ENCODE measurements around the gene PTN. TPM values are rescaled to one million over a fixed set of nuclear protein-coding genes. Genes with fewer than 3 reads are reported as not detected.

The PTN gene
- total and polyA plus RNA-seq, 2 donors = 19.3 to 20.6 TPM

GRCh38 chr7:137305901-137306621 is 37.5 kb downstream of the PTN start:
- 87% methylated on average over 6 of the region's 6 CpGs for WGBS
- H3K36me3 ChIP-seq (ENCODE audit: control insufficient read depth in 2 of 2, insufficient read depth in 2 of 2, low read length in 1 of 2) = no peaks in the 10 kb centered on the region
- H3K4me3 ChIP-seq (ENCODE audit: low read length in 2 of 2) = no peak overlapping the region
- no peaks in the 10 kb centered on the region for H3K9me3 ChIP-seq (ENCODE audit: control insufficient read depth in 2 of 2, insufficient read depth in 1 of 2, low read length in 1 of 2)
- H3K27ac ChIP-seq (ENCODE audit: low read depth in 1 of 2, low read length in 1 of 2) = no peak overlapping the region
- H3K4me1 ChIP-seq (ENCODE audit: control insufficient read depth in 2 of 2, insufficient read depth in 2 of 2, low read length in 2 of 2) = no peaks in the 10 kb centered on the region
- H3K27me3 ChIP-seq (ENCODE audit: control insufficient read depth in 2 of 2, insufficient read depth in 1 of 2, low read length in 1 of 2) = no peaks in the 10 kb centered on the region
- DNase-seq (ENCODE audit: low read depth in 6 of 9, low spot score in 9 of 9) = no peak

- DNase-seq (ENCODE audit: low read depth in 6 of 9, low spot score in 9 of 9) = no peak
- Histone ChIP-seq H3K4me3 (ENCODE audit: low read length in 2 of 2) (no peak overlapping the region), H3K9me3 (ENCODE audit: control insufficient read depth in 2 of 2, insufficient read depth in 1 of 2, low read length in 1 of 2) (no peaks in the 10 kb centered on the region), H3K27me3 (ENCODE audit: control insufficient read depth in 2 of 2, insufficient read depth in 1 of 2, low read length in 1 of 2) (no peaks in the 10 kb centered on the region), H3K36me3 (ENCODE audit: control insufficient read depth in 2 of 2, insufficient read depth in 2 of 2, low read length in 1 of 2) (no peaks in the 10 kb centered on the region), H3K27ac (ENCODE audit: low read depth in 1 of 2, low read length in 1 of 2) (no peak overlapping the region), H3K4me1 (ENCODE audit: control insufficient read depth in 2 of 2, insufficient read depth in 2 of 2, low read length in 2 of 2) (no peaks in the 10 kb centered on the region)
- WGBS = 93% methylated on average over 9 of the region's 9 CpGs
Observed at GRCh38 chr7:137304624-137305235, 38.8 kb downstream of the PTN start.

- Histone ChIP-seq H3K4me1 (ENCODE audit: control insufficient read depth in 2 of 2, insufficient read depth in 2 of 2, low read length in 2 of 2) (no peaks in the 10 kb centered on the region), H3K27ac (ENCODE audit: low read depth in 1 of 2, low read length in 1 of 2) (no peak overlapping the region), H3K4me3 (ENCODE audit: low read length in 2 of 2) (no peak overlapping the region), H3K27me3 (ENCODE audit: control insufficient read depth in 2 of 2, insufficient read depth in 1 of 2, low read length in 1 of 2) (no peaks in the 10 kb centered on the region), H3K9me3 (ENCODE audit: control insufficient read depth in 2 of 2, insufficient read depth in 1 of 2, low read length in 1 of 2) (no peaks in the 10 kb centered on the region), H3K36me3 (ENCODE audit: control insufficient read depth in 2 of 2, insufficient read depth in 2 of 2, low read length in 1 of 2) (no peaks in the 10 kb centered on the region)
- 97% methylated on average over 1 of the region's 1 CpG for WGBS
- no peak for DNase-seq (ENCODE audit: low read depth in 6 of 9, low spot score in 9 of 9)
Observed at GRCh38 chr7:137304165-137304564, 39.4 kb downstream of the PTN start.

GRCh38 chr7:137302081-137302480 is 41.5 kb downstream of the PTN start:
- no peaks in the 10 kb centered on the region for H3K4me1 ChIP-seq (ENCODE audit: control insufficient read depth in 2 of 2, insufficient read depth in 2 of 2, low read length in 2 of 2)
- H3K36me3 ChIP-seq (ENCODE audit: control insufficient read depth in 2 of 2, insufficient read depth in 2 of 2, low read length in 1 of 2) = no peaks in the 10 kb centered on the region
- H3K27ac ChIP-seq (ENCODE audit: low read depth in 1 of 2, low read length in 1 of 2) = no peak overlapping the region
- peak in 1 of 9 donors; percentile 1 for DNase-seq (ENCODE audit: low read depth in 6 of 9, low spot score in 9 of 9)
- 87% methylated on average over 2 of the region's 2 CpGs for WGBS
- H3K9me3 ChIP-seq (ENCODE audit: control insufficient read depth in 2 of 2, insufficient read depth in 1 of 2, low read length in 1 of 2) = no peaks in the 10 kb centered on the region
- no peaks in the 10 kb centered on the region for H3K27me3 ChIP-seq (ENCODE audit: control insufficient read depth in 2 of 2, insufficient read depth in 1 of 2, low read length in 1 of 2)
- H3K4me3 ChIP-seq (ENCODE audit: low read length in 2 of 2) = no peak overlapping the region

- 91% methylated on average over 1 of the region's 1 CpG for WGBS
- Histone ChIP-seq H3K27ac (ENCODE audit: low read depth in 1 of 2, low read length in 1 of 2) (no peak overlapping the region), H3K36me3 (ENCODE audit: control insufficient read depth in 2 of 2, insufficient read depth in 2 of 2, low read length in 1 of 2) (no peaks in the 10 kb centered on the region), H3K4me3 (ENCODE audit: low read length in 2 of 2) (no peak overlapping the region), H3K9me3 (ENCODE audit: control insufficient read depth in 2 of 2, insufficient read depth in 1 of 2, low read length in 1 of 2) (no peaks in the 10 kb centered on the region), H3K27me3 (ENCODE audit: control insufficient read depth in 2 of 2, insufficient read depth in 1 of 2, low read length in 1 of 2) (no peaks in the 10 kb centered on the region), H3K4me1 (ENCODE audit: control insufficient read depth in 2 of 2, insufficient read depth in 2 of 2, low read length in 2 of 2) (no peaks in the 10 kb centered on the region)
- DNase-seq (ENCODE audit: low read depth in 6 of 9, low spot score in 9 of 9) = no peak
Observed at GRCh38 chr7:137298464-137298794, 45.1 kb downstream of the PTN start.

- no peak for DNase-seq (ENCODE audit: low read depth in 6 of 9, low spot score in 9 of 9)
- Histone ChIP-seq H3K27ac (ENCODE audit: low read depth in 1 of 2, low read length in 1 of 2) (no peak overlapping the region), H3K4me1 (ENCODE audit: control insufficient read depth in 2 of 2, insufficient read depth in 2 of 2, low read length in 2 of 2) (no peaks in the 10 kb centered on the region), H3K36me3 (ENCODE audit: control insufficient read depth in 2 of 2, insufficient read depth in 2 of 2, low read length in 1 of 2) (no peaks in the 10 kb centered on the region), H3K27me3 (ENCODE audit: control insufficient read depth in 2 of 2, insufficient read depth in 1 of 2, low read length in 1 of 2) (no peaks in the 10 kb centered on the region), H3K9me3 (ENCODE audit: control insufficient read depth in 2 of 2, insufficient read depth in 1 of 2, low read length in 1 of 2) (no peaks in the 10 kb centered on the region), H3K4me3 (ENCODE audit: low read length in 2 of 2) (no peak overlapping the region)
- 82% methylated on average over 9 of the region's 9 CpGs for WGBS
Observed at GRCh38 chr7:137297551-137298463, 45.7 kb downstream of the PTN start.

- 82% methylated on average over 2 of the region's 2 CpGs for WGBS
- DNase-seq (ENCODE audit: low read depth in 6 of 9, low spot score in 9 of 9) = no peak
- H3K4me1 ChIP-seq (ENCODE audit: control insufficient read depth in 2 of 2, insufficient read depth in 2 of 2, low read length in 2 of 2) = no peaks in the 10 kb centered on the region
Observed at GRCh38 chr7:137296576-137296975, 47.0 kb downstream of the PTN start.

GRCh38 chr7:137295739-137296324 is 47.7 kb downstream of the PTN start:
- H3K9me3 ChIP-seq (ENCODE audit: control insufficient read depth in 2 of 2, insufficient read depth in 1 of 2, low read length in 1 of 2) = no peaks in the 10 kb centered on the region
- no peak overlapping the region for H3K27ac ChIP-seq (ENCODE audit: low read depth in 1 of 2, low read length in 1 of 2)
- no peak overlapping the region for H3K4me3 ChIP-seq (ENCODE audit: low read length in 2 of 2)
- no peak for DNase-seq (ENCODE audit: low read depth in 6 of 9, low spot score in 9 of 9)
- no peaks in the 10 kb centered on the region for H3K36me3 ChIP-seq (ENCODE audit: control insufficient read depth in 2 of 2, insufficient read depth in 2 of 2, low read length in 1 of 2)
- WGBS = 76% methylated on average over 2 of the region's 2 CpGs
- no peaks in the 10 kb centered on the region for H3K4me1 ChIP-seq (ENCODE audit: control insufficient read depth in 2 of 2, insufficient read depth in 2 of 2, low read length in 2 of 2)
- H3K27me3 ChIP-seq (ENCODE audit: control insufficient read depth in 2 of 2, insufficient read depth in 1 of 2, low read length in 1 of 2) = no peaks in the 10 kb centered on the region

More at GRCh38 chr7:137296576-137296975, 47.0 kb downstream of the PTN start:
- Histone ChIP-seq H3K27me3 (ENCODE audit: control insufficient read depth in 2 of 2, insufficient read depth in 1 of 2, low read length in 1 of 2) (no peaks in the 10 kb centered on the region), H3K9me3 (ENCODE audit: control insufficient read depth in 2 of 2, insufficient read depth in 1 of 2, low read length in 1 of 2) (no peaks in the 10 kb centered on the region), H3K27ac (ENCODE audit: low read depth in 1 of 2, low read length in 1 of 2) (no peak overlapping the region), H3K4me3 (ENCODE audit: low read length in 2 of 2) (no peak overlapping the region), H3K36me3 (ENCODE audit: control insufficient read depth in 2 of 2, insufficient read depth in 2 of 2, low read length in 1 of 2) (no peaks in the 10 kb centered on the region)

- no peaks in the 10 kb centered on the region for H3K9me3 ChIP-seq (ENCODE audit: control insufficient read depth in 2 of 2, insufficient read depth in 1 of 2, low read length in 1 of 2)
- H3K27me3 ChIP-seq (ENCODE audit: control insufficient read depth in 2 of 2, insufficient read depth in 1 of 2, low read length in 1 of 2) = no peaks in the 10 kb centered on the region
- H3K4me1 ChIP-seq (ENCODE audit: control insufficient read depth in 2 of 2, insufficient read depth in 2 of 2, low read length in 2 of 2) = no peaks in the 10 kb centered on the region
- H3K4me3 ChIP-seq (ENCODE audit: low read length in 2 of 2) = no peak overlapping the region
- 79% methylated on average over 4 of the region's 4 CpGs for WGBS
- no peaks in the 10 kb centered on the region for H3K36me3 ChIP-seq (ENCODE audit: control insufficient read depth in 2 of 2, insufficient read depth in 2 of 2, low read length in 1 of 2)
- H3K27ac ChIP-seq (ENCODE audit: low read depth in 1 of 2, low read length in 1 of 2) = no peak overlapping the region
- DNase-seq (ENCODE audit: low read depth in 6 of 9, low spot score in 9 of 9) = no peak
Observed at GRCh38 chr7:137289101-137289500, 54.4 kb downstream of the PTN start.
